ENCODE measurements around the gene NAV3. TPM values are rescaled to one million over a fixed set of nuclear protein-coding genes. Genes with fewer than 3 reads are reported as not detected.

Gene NAV3
- total RNA-seq, 6 experiments from 2014 or later: 0.22 to 3.2 (median 1.2) TPM

GRCh38 chr12:77847060-77847541, 16.4 kb downstream of the NAV3 start:
- Histone ChIP-seq H3K4me1 (peaks cover 0 to 15% (median 4%) of the 10 kb centered on the region in 4 donors), H3K4me3 (no peak overlapping the region), H3K9me3 (no peaks in the 10 kb centered on the region), H3K27me3 (no peaks in the 10 kb centered on the region), H3K27ac (no peak overlapping the region), H3K36me3 (no peaks in the 10 kb centered on the region)
- ATAC-seq (no peak), DNase-seq (no peak)
- intact Hi-C loops (cut with DNase I): no loop called here
- no peak for TF ChIP-seq CTCF (IDR thresholded peaks at IDR 0.05)
- no peak for TF ChIP-seq POLR2A (IDR thresholded peaks at IDR 0.05)
- 55% methylated on average over 2 of the region's 2 CpGs for WGBS (ENCODE audit: insufficient coverage, low coverage, low lambda C conversion rate, missing lambda C conversion rate)

- Histone ChIP-seq H3K4me3 (no peak overlapping the region), H3K27me3 (no peaks in the 10 kb centered on the region), H3K27ac (no peak overlapping the region), H3K36me3 (no peaks in the 10 kb centered on the region), H3K9me3 (no peaks in the 10 kb centered on the region), H3K4me1 (peaks cover 0 to 9% (median under 1%) of the 10 kb centered on the region in 4 donors)
- TF ChIP-seq CTCF (IDR thresholded peaks at IDR 0.05): no peak
- TF ChIP-seq POLR2A (IDR thresholded peaks at IDR 0.05): no peak
- ATAC-seq (peak in 3 of 4 donors; percentile 43 to 58 (median 50)), DNase-seq (no peak)
- WGBS (ENCODE audit: insufficient coverage, low coverage, low lambda C conversion rate, missing lambda C conversion rate): 45% methylated on average over 3 of the region's 3 CpGs
- intact Hi-C loops (cut with DNase I): no loop called here
These were observed 17.2 kb downstream of the NAV3 start for GRCh38 chr12:77847680-77848431.

DNA sequence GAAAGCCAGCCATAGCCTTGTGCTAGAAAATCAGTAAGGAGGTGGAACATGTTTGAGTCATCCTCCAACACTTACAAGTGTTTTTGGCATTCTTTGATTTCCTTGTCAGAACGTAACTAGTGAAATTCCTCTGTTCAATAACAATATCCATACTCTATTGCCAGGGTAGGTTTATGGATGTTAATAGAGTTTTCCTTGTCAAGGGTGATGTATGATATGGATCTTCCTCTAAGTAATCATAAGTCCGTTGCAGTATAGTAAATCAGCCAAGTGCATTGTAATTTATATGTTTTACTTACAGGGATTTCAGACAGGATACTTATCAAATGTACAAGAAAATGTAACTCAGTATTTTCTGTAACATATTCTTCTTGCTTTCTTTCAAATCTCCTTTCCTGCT, 19.4 kb downstream of the NAV3 start:
- Histone ChIP-seq H3K9me3 (no peaks in the 10 kb centered on the region), H3K27me3 (no peaks in the 10 kb centered on the region), H3K4me3 (no peak overlapping the region), H3K27ac (no peak overlapping the region), H3K4me1 (peaks cover 0 to 7% (median 0%) of the 10 kb centered on the region in 4 donors), H3K36me3 (no peaks in the 10 kb centered on the region)
- TF ChIP-seq POLR2A (IDR thresholded peaks at IDR 0.05): no peak
- TF ChIP-seq CTCF (IDR thresholded peaks at IDR 0.05): no peak
- no peak for ATAC-seq
- WGBS (ENCODE audit: insufficient coverage, low coverage, low lambda C conversion rate, missing lambda C conversion rate): 86% methylated on average over 2 of the region's 2 CpGs
- intact Hi-C loops (cut with DNase I): no loop called here
- DNase-seq: no peak

DNA sequence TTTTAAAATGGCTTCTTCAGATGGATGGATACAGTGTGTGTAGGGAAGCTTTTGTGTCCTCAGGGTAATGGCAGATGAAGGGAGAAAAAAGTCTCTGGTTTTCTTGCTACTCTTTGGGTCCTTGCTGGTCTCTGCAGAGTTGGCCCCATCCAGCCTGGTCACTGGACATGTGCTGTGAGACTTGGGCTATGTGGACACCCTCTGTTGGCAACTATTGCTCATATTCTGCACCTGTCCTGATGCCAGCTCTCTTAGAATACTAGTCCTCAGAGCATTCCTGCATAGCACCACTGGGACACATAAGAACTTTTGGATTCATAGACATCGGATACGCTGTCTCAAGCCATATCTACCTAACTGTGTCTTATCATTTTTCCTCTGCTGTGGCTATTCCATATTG, 20.0 kb downstream of the NAV3 start:
- no peak for TF ChIP-seq CTCF (IDR thresholded peaks at IDR 0.05)
- Histone ChIP-seq H3K27me3 (no peaks in the 10 kb centered on the region), H3K36me3 (no peaks in the 10 kb centered on the region), H3K4me1 (peaks cover 0 to 7% (median 0%) of the 10 kb centered on the region in 4 donors), H3K4me3 (no peak overlapping the region), H3K9me3 (no peaks in the 10 kb centered on the region), H3K27ac (no peak overlapping the region)
- DNase-seq (no peak), ATAC-seq (no peak)
- intact Hi-C loops (cut with DNase I): no loop called here
- WGBS (ENCODE audit: insufficient coverage, low coverage, low lambda C conversion rate, missing lambda C conversion rate): 76% methylated on average over 2 of the region's 2 CpGs

Measured in right lobe of liver (tissue), 6 donors.